ENCODE measurements around the gene DYNLT2.

DYNLT2 gene

GRCh38 chr6:169789944-169790927, 38.9 kb upstream of the DYNLT2 start:
- Histone ChIP-seq H3K4me1 (no peaks in the 10 kb centered on the region), H3K27me3 (no peaks in the 10 kb centered on the region), H3K36me3 (no peaks in the 10 kb centered on the region), H3K4me3 (ENCODE audit: low read depth, low read length) (peak overlapping the region; percentile 65), H3K9me3 (no peaks in the 10 kb centered on the region)
- peak; percentile 81 for DNase-seq
- peak; percentile 95 for TF ChIP-seq CTCF (IDR thresholded peaks at IDR 0.05; ENCODE audit: low read depth, low read length)

GRCh38 chr6:169789146-169789943, 38.0 kb upstream of the DYNLT2 start:
- Histone ChIP-seq H3K27me3 (no peaks in the 10 kb centered on the region), H3K4me3 (ENCODE audit: low read depth, low read length) (peak overlapping the region; percentile 65), H3K9me3 (no peaks in the 10 kb centered on the region), H3K36me3 (no peaks in the 10 kb centered on the region), H3K4me1 (no peaks in the 10 kb centered on the region)
- no peak for DNase-seq
- TF ChIP-seq CTCF (IDR thresholded peaks at IDR 0.05; ENCODE audit: low read depth, low read length), result no peak

GRCh38 chr6:169788809-169789145, 37.4 kb upstream of the DYNLT2 start:
- H3K9me3 ChIP-seq, result no peaks in the 10 kb centered on the region
- no peak for DNase-seq
- H3K4me1 ChIP-seq, result no peaks in the 10 kb centered on the region
- H3K4me3 ChIP-seq (ENCODE audit: low read depth, low read length), result no peak overlapping the region
- TF ChIP-seq CTCF (IDR thresholded peaks at IDR 0.05; ENCODE audit: low read depth, low read length), result no peak
- no peaks in the 10 kb centered on the region for H3K27me3 ChIP-seq
- no peaks in the 10 kb centered on the region for H3K36me3 ChIP-seq

GRCh38 chr6:169787797-169788196, 36.4 kb upstream of the DYNLT2 start:
- no peak overlapping the region for H3K4me3 ChIP-seq (ENCODE audit: low read depth, low read length)
- no peaks in the 10 kb centered on the region for H3K9me3 ChIP-seq
- no peaks in the 10 kb centered on the region for H3K4me1 ChIP-seq
- DNase-seq, result no peak
- H3K27me3 ChIP-seq, result no peaks in the 10 kb centered on the region
- H3K36me3 ChIP-seq, result no peaks in the 10 kb centered on the region
- TF ChIP-seq CTCF (IDR thresholded peaks at IDR 0.05; ENCODE audit: low read depth, low read length), result no peak

GRCh38 chr6:169786349-169786748, 35.0 kb upstream of the DYNLT2 start:
- DNase-seq, result no peak
- Histone ChIP-seq H3K4me3 (ENCODE audit: low read depth, low read length) (no peak overlapping the region), H3K27me3 (no peaks in the 10 kb centered on the region), H3K36me3 (no peaks in the 10 kb centered on the region), H3K4me1 (no peaks in the 10 kb centered on the region), H3K9me3 (no peaks in the 10 kb centered on the region)
- no peak for TF ChIP-seq CTCF (IDR thresholded peaks at IDR 0.05; ENCODE audit: low read depth, low read length)
